Measurements from ENCODE around the gene PCBP2. TPM values are rescaled to one million over a fixed set of nuclear protein-coding genes. Genes with fewer than 3 reads are reported as not detected.
A peak's percentile ranks its signal among the peaks of the same experiment; 100 is the strongest.

Gene PCBP2
- total and polyA plus RNA-seq, 2 of the 4 experiments (the other 2 are of a cell fraction), result 190 to 586 TPM

- H2BK15ac ChIP-seq (ENCODE audit: low read depth, low read length), result no peak overlapping the region
- no peak overlapping the region for H2AK5ac ChIP-seq (ENCODE audit: low read depth, low read length)
- WGBS, 2 experiments (ENCODE audit: extremely low coverage in 2 of 2, insufficient read length in 1 of 2), result 84% methylated on average over 4 of the region's 10 CpGs; no CpG with 5 or more reads in 1 of the 2 experiments
- ChIA-PET CTCF (no interaction called here), POLR2A (ENCODE audit: unreplicated experiment) (no interaction called here)
- no peak overlapping the region for H3K4ac ChIP-seq (ENCODE audit: low read depth, low read length)
- no peak for DNase-seq
- H3K18ac ChIP-seq (ENCODE audit: low read depth, low read length), result no peak overlapping the region
- BruUV-seq (replicated peaks), result no TSS peak
- H3K4me1 ChIP-seq (ENCODE audit: control insufficient read depth, insufficient read depth, low read length), result peaks cover 10% of the 10 kb centered on the region
- no peak overlapping the region for H2AFZ ChIP-seq (replicated peaks; ENCODE audit: low read length, poor library complexity)
- H3K4me3 ChIP-seq (ENCODE audit: insufficient read depth, low read depth, low read length), result no peak overlapping the region
- no peak overlapping the region for H4K5ac ChIP-seq (ENCODE audit: low read depth, low read length)
- peak overlapping the region; percentile 13 for H2AK9ac ChIP-seq (replicated peaks; ENCODE audit: low read depth, low read length, poor library complexity)
- no peak overlapping the region for H3K27ac ChIP-seq (ENCODE audit: insufficient read depth, low read length)
- H3K9ac ChIP-seq (ENCODE audit: low read depth, low read length), result no peak overlapping the region
- H3K9me3 ChIP-seq (ENCODE audit: control insufficient read depth, insufficient read depth, low read length), result no peaks in the 10 kb centered on the region
- no peak overlapping the region for H2BK120ac ChIP-seq (ENCODE audit: low read depth, low read length)
- H4K8ac ChIP-seq (ENCODE audit: low read depth in 2 of 2, low read length in 2 of 2), result no peak overlapping the region
- H4K91ac ChIP-seq (ENCODE audit: insufficient read depth, low read depth, low read length), result no peak overlapping the region
- intact Hi-C loops (cut with micrococcal nuclease), result no loop called here
- H3K23ac ChIP-seq (ENCODE audit: low read depth, low read length), result no peak overlapping the region
- H4K20me1 ChIP-seq (ENCODE audit: insufficient read depth, low read length), result peaks cover 79% of the 10 kb centered on the region
- ATAC-seq (ENCODE audit: low read depth), result no peak
- H2BK20ac ChIP-seq (ENCODE audit: low read depth, low read length), result no peak overlapping the region
- dilution Hi-C loops (cut with HindIII; ENCODE audit: low sequenced_read_pairs, unreplicated experiment), result no loop called here
- no peak overlapping the region for H3K4me2 ChIP-seq (ENCODE audit: low read depth, low read length)
- H3K79me1 ChIP-seq (ENCODE audit: low read depth in 1 of 2, low read length in 2 of 2), result peaks cover 34 to 86% of the 10 kb centered on the region in 2 experiments
- H3K27me3 ChIP-seq (ENCODE audit: control insufficient read depth, insufficient read depth, low read length), result no peaks in the 10 kb centered on the region
- in situ Hi-C loops (cut with MboI; ENCODE audit: low sequenced_read_pairs), result no loop called here
- peaks cover 23% of the 10 kb centered on the region; the same call in 1 of the 2 replicates for H3K9me1 ChIP-seq (ENCODE audit: insufficient read depth, low read length)
- H3K56ac ChIP-seq (ENCODE audit: extremely low read depth, insufficient read depth, low read length), result no peak overlapping the region
- H3K14ac ChIP-seq (replicated peaks; ENCODE audit: low read depth, low read length), result no peak overlapping the region
- peaks cover 70% of the 10 kb centered on the region for H3K36me3 ChIP-seq (ENCODE audit: control insufficient read depth, insufficient read depth, low read length)
- no peak overlapping the region for H2BK5ac ChIP-seq (ENCODE audit: low read depth, low read length, poor library complexity, severe bottlenecking)
- TF ChIP-seq POLR2A (IDR thresholded peaks at IDR 0.05; ENCODE audit: low read depth, low read length) (peak; percentile 17; the same call in 1 of the 2 replicates), FOS (IDR thresholded peaks at IDR 0.05; ENCODE audit: low read depth, low read length) (no peak), MXI1 (IDR thresholded peaks at IDR 0.05; ENCODE audit: borderline replicate concordance, low read depth, low read length) (no peak)
Measured at GRCh38 chr12:53484686-53485575, 33.0 kb downstream of the PCBP2 start.

Measured in IMR-90 (cell line).